Measurements from ENCODE around the gene AMZ2.
"Not testable (repeated sequence)": the region's sequence is repeated elsewhere in the genome, so short reads cannot be mapped to it uniquely, and the experiment has no call there.

AMZ2 gene, protein sequence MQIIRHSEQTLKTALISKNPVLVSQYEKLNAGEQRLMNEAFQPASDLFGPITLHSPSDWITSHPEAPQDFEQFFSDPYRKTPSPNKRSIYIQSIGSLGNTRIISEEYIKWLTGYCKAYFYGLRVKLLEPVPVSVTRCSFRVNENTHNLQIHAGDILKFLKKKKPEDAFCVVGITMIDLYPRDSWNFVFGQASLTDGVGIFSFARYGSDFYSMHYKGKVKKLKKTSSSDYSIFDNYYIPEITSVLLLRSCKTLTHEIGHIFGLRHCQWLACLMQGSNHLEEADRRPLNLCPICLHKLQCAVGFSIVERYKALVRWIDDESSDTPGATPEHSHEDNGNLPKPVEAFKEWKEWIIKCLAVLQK

DNA sequence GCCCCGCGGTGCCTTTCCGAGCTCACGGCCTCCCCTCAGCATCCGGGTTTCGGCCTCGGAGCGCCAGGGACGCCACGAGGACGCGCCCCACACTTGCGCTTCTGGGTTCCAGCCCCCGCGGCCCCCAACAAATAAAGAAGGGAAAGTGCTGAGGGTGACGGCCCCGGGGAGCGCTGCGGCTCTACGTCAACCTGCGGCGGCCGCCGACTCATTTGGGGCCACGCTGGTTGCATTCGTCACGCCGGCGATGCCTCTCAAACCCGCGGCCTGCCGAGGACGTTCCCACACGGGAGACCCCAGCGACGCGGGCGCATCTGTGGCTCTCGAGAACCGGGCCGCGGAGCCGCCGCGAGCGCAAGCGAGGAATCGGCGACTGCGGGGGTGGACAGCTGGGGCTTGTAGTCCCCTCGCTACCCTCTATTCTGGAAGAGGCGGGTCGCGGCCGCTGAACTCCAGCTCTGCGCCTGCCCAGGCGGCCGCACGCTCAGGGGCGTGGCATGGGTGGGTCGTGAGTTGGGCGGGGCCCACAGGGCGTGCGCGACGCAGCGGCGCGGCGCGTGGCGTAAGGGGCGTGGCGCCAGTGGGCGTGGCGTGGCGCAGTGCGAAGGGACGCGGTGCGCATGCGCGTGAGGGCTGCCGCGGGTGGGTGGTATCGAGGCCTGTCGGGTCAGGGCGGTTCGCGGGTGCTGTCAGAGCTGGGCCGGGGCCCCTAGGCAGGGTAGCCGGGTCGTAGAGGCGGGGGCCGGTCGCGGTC is at the start of gene AMZ2:
AMZ2 (plus strand) TSS at position 599 of the 754 bp plus-strand sequence. CDS start 2,145 bp downstream, outside the sequence.
- H3K4me3 ChIP-seq (replicated peaks; ENCODE audit: low read depth, low read length) = peak within 1 kb of the TSS; percentile 79
- TF ChIP-seq CTCF (IDR thresholded peaks at IDR 0.05; ENCODE audit: low read length, missing control alignments) = no peak
- DNase-seq (ENCODE audit: low read depth) = peak; percentile 95

DNA sequence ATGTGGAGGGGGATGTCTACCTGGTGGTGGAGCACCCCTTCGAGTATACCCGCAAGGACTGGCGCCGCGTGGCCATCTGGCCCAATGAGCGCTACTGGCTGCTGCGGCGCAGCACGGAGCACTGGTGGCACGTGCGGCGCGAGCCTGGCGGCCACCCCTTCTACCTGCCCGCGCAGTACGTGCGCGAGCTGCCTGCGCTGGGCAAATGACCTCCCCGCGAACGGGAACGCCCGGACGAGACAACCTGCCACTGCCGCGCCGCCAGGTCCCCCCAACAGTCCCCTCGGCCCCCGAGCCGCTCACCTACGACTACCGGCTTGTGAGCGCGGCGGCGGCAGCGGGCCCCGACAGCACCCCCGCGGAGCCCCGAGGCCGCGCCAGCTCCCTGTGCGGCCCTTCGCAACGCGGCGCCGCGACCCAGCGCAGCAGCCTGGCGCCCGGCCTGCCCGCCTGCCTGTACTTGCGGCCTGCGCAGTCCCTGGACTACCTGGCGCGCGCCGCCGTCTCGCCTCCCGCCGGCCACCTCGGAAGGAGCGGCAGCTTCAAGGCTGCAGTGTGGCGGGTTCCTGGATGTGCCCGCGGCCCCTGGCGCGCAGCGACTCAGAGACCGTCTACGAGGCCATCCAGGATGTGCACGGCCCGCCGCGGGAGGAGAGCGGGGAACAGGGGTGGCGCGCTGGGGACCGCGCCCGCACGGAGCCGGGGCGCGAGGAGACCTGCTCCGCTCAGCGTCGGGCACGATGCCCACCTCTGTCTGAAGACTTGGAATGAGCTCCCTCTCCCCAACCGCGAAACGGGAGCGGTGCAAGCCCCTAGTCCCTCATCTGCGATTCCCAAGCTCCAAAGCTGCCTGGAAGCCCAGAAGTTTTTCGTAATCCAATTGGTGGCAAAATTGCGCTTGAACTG is 48.7 kb upstream of the AMZ2 start:
- no peak overlapping the region for H3K4me3 ChIP-seq (replicated peaks; ENCODE audit: low read depth, low read length)
- no peak for TF ChIP-seq CTCF (IDR thresholded peaks at IDR 0.05; ENCODE audit: low read length, missing control alignments)
- DNase-seq (ENCODE audit: low read depth) = no peak

DNA sequence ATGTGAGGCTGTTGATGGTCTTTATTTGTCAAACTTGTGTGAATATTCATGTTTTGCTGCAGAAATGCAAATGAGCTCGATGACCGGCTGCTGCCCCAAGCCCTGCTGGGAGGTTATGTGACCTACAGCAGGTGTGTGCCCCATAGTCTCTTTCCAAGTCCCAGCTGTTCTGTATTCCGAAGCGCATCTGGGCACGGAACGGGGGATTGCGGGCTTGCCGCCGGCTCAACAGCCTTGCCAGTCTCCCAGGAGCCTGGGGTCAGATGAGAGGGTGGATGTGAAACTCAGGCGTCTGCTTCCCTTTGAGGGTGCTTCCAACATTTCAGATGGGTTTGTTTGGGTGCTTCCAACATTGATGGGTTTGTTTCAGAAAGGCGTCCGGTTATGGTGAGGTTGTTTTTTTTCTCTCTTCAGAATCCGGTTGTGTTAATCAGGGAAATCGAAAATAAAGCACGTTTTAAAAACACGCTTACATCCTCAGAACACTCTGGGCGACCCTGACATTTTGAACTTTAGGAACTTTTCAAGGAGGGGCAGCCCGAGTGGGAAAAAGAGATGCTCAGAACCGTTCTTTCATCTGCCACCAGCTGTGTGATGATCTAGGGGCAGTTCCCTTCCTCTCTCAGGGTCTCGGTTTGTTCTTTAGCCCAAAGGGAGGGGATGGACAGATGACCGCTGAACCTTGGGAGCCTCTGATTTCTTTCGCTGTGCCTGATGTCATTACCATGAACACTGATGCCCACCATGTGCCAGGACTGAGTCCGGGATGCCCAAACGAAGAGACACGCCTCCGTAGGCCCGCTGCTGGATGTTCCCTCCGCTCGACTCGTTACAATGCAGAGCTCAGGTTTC is 47.8 kb upstream of the AMZ2 start:
- no peak for TF ChIP-seq CTCF (IDR thresholded peaks at IDR 0.05; ENCODE audit: low read length, missing control alignments)
- no peak overlapping the region for H3K4me3 ChIP-seq (replicated peaks; ENCODE audit: low read depth, low read length)
- no peak for DNase-seq (ENCODE audit: low read depth)

DNA sequence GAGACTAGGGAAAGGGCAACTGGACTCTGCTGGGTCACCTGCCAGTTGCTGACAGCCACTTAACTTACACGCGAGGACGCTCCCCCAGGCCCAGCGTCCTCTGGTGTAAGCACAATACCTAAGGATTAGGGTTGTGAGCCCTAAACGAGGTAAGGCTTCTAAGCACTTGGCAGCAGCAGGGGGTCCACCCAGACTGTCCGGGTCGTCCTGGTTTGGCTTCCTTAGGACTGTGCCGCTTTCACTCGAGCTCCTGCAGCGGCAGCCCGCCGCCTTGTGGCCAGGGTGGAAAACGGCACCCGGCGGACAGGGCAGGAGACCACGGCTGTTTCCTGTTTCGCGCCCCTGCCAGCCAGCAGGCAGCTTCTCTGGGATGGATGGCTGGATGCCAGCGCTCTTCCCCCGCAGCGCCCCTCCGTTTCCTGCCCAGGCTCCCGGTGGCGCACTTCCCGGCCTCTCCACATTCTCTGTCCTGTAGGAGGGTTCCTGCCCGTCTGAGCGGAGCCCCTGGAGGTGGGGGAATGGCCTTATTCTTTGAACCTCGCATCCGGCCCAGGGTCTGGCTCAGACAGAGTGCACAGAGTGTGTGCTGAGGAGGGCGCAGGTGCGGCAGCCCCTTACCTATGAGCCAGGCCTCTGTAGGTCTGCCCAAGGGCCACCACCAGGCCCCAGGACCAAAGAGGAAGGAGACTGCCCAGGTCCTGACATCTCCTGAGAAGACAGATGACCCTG is 47.0 kb upstream of the AMZ2 start:
- H3K4me3 ChIP-seq (replicated peaks; ENCODE audit: low read depth, low read length) = peak overlapping the region; percentile 6
- TF ChIP-seq CTCF (IDR thresholded peaks at IDR 0.05; ENCODE audit: low read length, missing control alignments) = peak; percentile 79
- peak; percentile 74 for DNase-seq (ENCODE audit: low read depth)

DNA sequence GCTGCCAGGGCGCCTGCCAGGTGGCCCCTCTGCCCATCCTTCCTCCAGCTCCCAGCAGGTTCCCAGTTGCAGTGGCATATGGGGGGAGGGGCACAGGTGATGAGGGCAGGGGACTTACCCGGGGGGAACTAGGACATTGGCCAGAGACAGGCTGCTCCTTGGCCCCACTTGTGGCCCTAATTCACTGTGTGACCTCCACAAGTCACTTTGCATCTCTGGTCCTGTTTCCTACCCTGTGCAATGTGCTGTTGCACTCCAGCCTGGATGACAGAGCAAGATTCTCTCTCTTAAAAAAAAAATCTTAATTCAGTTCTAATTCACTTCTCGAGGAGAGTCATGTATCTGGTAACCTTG is 46.4 kb upstream of the AMZ2 start:
- H3K4me3 ChIP-seq (replicated peaks; ENCODE audit: low read depth, low read length); DNase-seq (ENCODE audit: low read depth): not testable (repeated sequence)

GRCh38 chr17:68202321-68202720 is 45.5 kb upstream of the AMZ2 start:
- DNase-seq (ENCODE audit: low read depth); H3K4me3 ChIP-seq (replicated peaks; ENCODE audit: low read depth, low read length): not testable (repeated sequence)

- H3K4me3 ChIP-seq (replicated peaks; ENCODE audit: low read depth, low read length) = peak overlapping the region; percentile 75
- no peak for DNase-seq (ENCODE audit: low read depth)
- no peak for TF ChIP-seq CTCF (IDR thresholded peaks at IDR 0.05; ENCODE audit: low read length, missing control alignments)
Observed at GRCh38 chr17:68204736-68205135, 43.1 kb upstream of the AMZ2 start.
